HepG2 (cell line): ENCODE data around the gene BBC3. TPM values are rescaled to one million over a fixed set of nuclear protein-coding genes. Genes with fewer than 3 reads are reported as not detected.

Source experiments
- ATM ChIP-seq: fragments of 450-650 bp; IDR thresholded peaks from 2 replicates; pipeline ENCODE4 v1.7.1; 2017; ENCODE audit warnings: mild to moderate bottlenecking, borderline replicate concordance
- CENPT ChIP-seq: sonication (generic); formaldehyde crosslinking; IDR thresholded peaks from 2 replicates; pipeline ENCODE4 v1.8.0; 2022; ENCODE audit warnings: low read depth, mild to moderate bottlenecking, moderate library complexity, missing genetic modification reagents
- CREM ChIP-seq, 2 experiments: sonication (generic) in 1 of 2; formaldehyde crosslinking in 1 of 2; IDR thresholded peaks; 2 replicates each; pipeline versions ENCODE4 v1.4.0 to v1.6.1; 2016 to 2020; ENCODE audit warnings: antibody characterized with exemption in 1 of 2, mild to moderate bottlenecking in 1 of 2, missing genetic modification reagents in 1 of 2
- DMTF1 ChIP-seq: sonication (generic); formaldehyde crosslinking; IDR thresholded peaks from 2 replicates; pipeline ENCODE4 v1.4.0; 2020; ENCODE audit warnings: mild to moderate bottlenecking, missing genetic modification reagents
- ELF3 ChIP-seq: IDR thresholded peaks from 2 replicates; pipeline ENCODE4 v1.6.1; 2016; ENCODE audit warnings: missing genetic modification reagents, missing compliant biosample characterization
- ELF4 ChIP-seq: sonication (generic); formaldehyde crosslinking; IDR thresholded peaks from 2 replicates; pipeline ENCODE4 v1.5.0; 2020; ENCODE audit warnings: missing genetic modification reagents, mild to moderate bottlenecking, moderate library complexity, borderline replicate concordance
- ETS1 ChIP-seq: sonication (generic); formaldehyde crosslinking; IDR thresholded peaks from 2 replicates; pipeline ENCODE4 v1.4.0; 2020; ENCODE audit warnings: missing genetic modification reagents
- FOXM1 ChIP-seq: sonication (generic); formaldehyde crosslinking; IDR thresholded peaks from 2 replicates; pipeline ENCODE4 v1.5.0; 2020; ENCODE audit warnings: missing genetic modification reagents
- HCFC1 ChIP-seq: fragments of 150-350 bp; IDR thresholded peaks from 2 replicates; pipeline ENCODE4 v1.6.1; 2014; ENCODE audit warnings: low read depth, low read length
- HNRNPUL1 ChIP-seq: fragments of 200-400 bp; formaldehyde crosslinking; IDR thresholded peaks from 2 replicates; pipeline ENCODE4 v1.6.1; 2017; ENCODE audit warnings: low read depth, mild to moderate bottlenecking, low read length, moderate library complexity
- HOXD1 ChIP-seq: sonication (generic); formaldehyde crosslinking; IDR thresholded peaks from 2 replicates; pipeline ENCODE4 v1.5.0; 2020; ENCODE audit warnings: missing genetic modification reagents
- JUND ChIP-seq: sonication (generic); formaldehyde crosslinking; IDR thresholded peaks from 2 replicates; pipeline ENCODE4 v1.8.0; 2022; ENCODE audit warnings: mild to moderate bottlenecking, missing genetic modification reagents
- KAT8 ChIP-seq: IDR thresholded peaks from 2 replicates; pipeline ENCODE4 v1.6.1; 2016; ENCODE audit warnings: missing genetic modification reagents, missing compliant biosample characterization
- KDM5A ChIP-seq: fragments of 200-600 bp; sonication (generic); IDR thresholded peaks from 2 replicates; pipeline ENCODE4 v1.7.0; 2018; ENCODE audit warnings: antibody characterized with exemption, mild to moderate bottlenecking, low read length, borderline replicate concordance
- PBX3 ChIP-seq: sonication (generic); formaldehyde crosslinking; IDR thresholded peaks from 2 replicates; pipeline ENCODE4 v1.8.1; 2023; ENCODE audit warnings: missing genetic modification reagents, inconsistent platforms, borderline replicate concordance
- RELA ChIP-seq: sonication (generic); formaldehyde crosslinking; IDR thresholded peaks from 2 replicates; pipeline ENCODE4 v1.4.0; 2020; ENCODE audit warnings: missing genetic modification reagents
- SATB2 ChIP-seq: sonication (generic); formaldehyde crosslinking; IDR thresholded peaks from 2 replicates; pipeline ENCODE4 v1.5.0; 2020; ENCODE audit warnings: missing genetic modification reagents
- XBP1 ChIP-seq: sonication (generic); formaldehyde crosslinking; IDR thresholded peaks from 2 replicates; pipeline ENCODE4 v1.5.0; 2020; ENCODE audit warnings: missing genetic modification reagents
- ZFP36L2 ChIP-seq: sonication (generic); formaldehyde crosslinking; IDR thresholded peaks from 2 replicates; pipeline ENCODE4 v1.4.0; 2020; ENCODE audit warnings: missing genetic modification reagents
- ZNF224 ChIP-seq: sonication (generic); formaldehyde crosslinking; IDR thresholded peaks from 2 replicates; pipeline ENCODE4 v1.5.0; 2020; ENCODE audit warnings: mild to moderate bottlenecking, missing genetic modification reagents
- ZNF343 ChIP-seq: sonication (generic); formaldehyde crosslinking; IDR thresholded peaks from 2 replicates; pipeline ENCODE4 v1.4.0; 2020; ENCODE audit warnings: mild to moderate bottlenecking, missing genetic modification reagents
- ZNF512 ChIP-seq: sonication (generic); formaldehyde crosslinking; IDR thresholded peaks from 2 replicates; pipeline ENCODE4 v1.4.0; 2020; ENCODE audit warnings: mild to moderate bottlenecking, missing genetic modification reagents
- ZSCAN30 ChIP-seq: sonication (generic); formaldehyde crosslinking; IDR thresholded peaks from 2 replicates; pipeline ENCODE4 v1.5.0; 2020; ENCODE audit warnings: mild to moderate bottlenecking, missing genetic modification reagents
- polyA plus RNA-seq, 8 experiments: library from polyadenylated mRNA; depleted of rRNA in 3 of 8; stranded (reverse) in 7 of 8; unstranded in 1 of 8; fragments of >200 nt; fragmentation: Illumina TruSeq in 4 of 8; extraction: Trizol in 4 of 8; gene quantifications; 2 replicates each; pipeline versions ENCODE4 v1.2.1 to v1.2.3, GENCODE V29; 2011 to 2016; ENCODE audit warnings: low read depth in 4 of 8, missing spikeins in 1 of 8, mixed read lengths in 1 of 8; ENCODE audit not compliant: insufficient read depth in 1 of 8
- total RNA-seq, 5 experiments: library from RNA; depleted of rRNA; stranded (reverse); fragments of >200 nt; fragmentation: Illumina TruSeq; extraction: Trizol; gene quantifications; 2 replicates each; pipeline ENCODE4 v1.2.3, GENCODE V29; 2016; ENCODE audit warnings: low read depth in 1 of 5

Gene BBC3
- total and polyA plus RNA-seq, 2 of the 13 experiments (the other 11 are each of a cell fraction or from before 2014, with no cell fraction given), result 6.1 to 8.8 TPM

- TF ChIP-seq ETS1 (CRISPR knock-in tag) (no peak), ELF4 (CRISPR knock-in tag) (peak; percentile 91), FOXM1 (CRISPR knock-in tag) (no peak), CENPT (CRISPR knock-in tag) (no peak), RELA (CRISPR knock-in tag) (no peak), ZNF224 (CRISPR knock-in tag) (no peak), SATB2 (CRISPR knock-in tag) (no peak), ZNF512 (no peak), ATM (no peak), KDM5A (peak; percentile 81; the same call in 1 of the 2 replicates), ELF3 (peak; percentile 81; the same call in 1 of the 2 replicates), CREM (IDR thresholded peaks at IDR 0.05) (peak; percentile 48; the same call in 1 of the 2 replicates), CREM (CRISPR knock-in tag; IDR thresholded peaks at IDR 0.05) (no peak), HOXD1 (CRISPR knock-in tag) (0 out of 2 replicates have a peak, but pooled peaks have one; percentile 18), ZFP36L2 (CRISPR knock-in tag) (no peak), PBX3 (CRISPR knock-in tag) (no peak; the same call in 1 of the 2 replicates), XBP1 (CRISPR knock-in tag) (no peak), JUND (CRISPR knock-in tag) (0 out of 2 replicates have a peak, but pooled peaks have one; percentile 18), HCFC1 (no peak), HNRNPUL1 (no peak), DMTF1 (no peak), KAT8 (peak; percentile 78), ZNF343 (CRISPR knock-in tag) (no peak), ZSCAN30 (CRISPR knock-in tag) (no peak)
Measured at GRCh38 chr19:47273313-47274070, 42.5 kb upstream of the BBC3 start (continued).
